ENCODE results near the gene COL6A3.
"Not testable (repeated sequence)": the region's sequence is repeated elsewhere in the genome, so short reads cannot be mapped to it uniquely, and the experiment has no call there.

Gene COL6A3

GRCh38 chr2:237383991-237384671 is 29.8 kb downstream of the COL6A3 start:
- DNase-seq (ENCODE audit: low read depth) = no peak

GRCh38 chr2:237380768-237381167 is 33.2 kb downstream of the COL6A3 start:
- no peak for DNase-seq (ENCODE audit: low read depth)

GRCh38 chr2:237379636-237380035 is 34.3 kb downstream of the COL6A3 start:
- no peak for DNase-seq (ENCODE audit: low read depth)

- no peak for DNase-seq (ENCODE audit: low read depth)
These were observed 35.3 kb downstream of the COL6A3 start for GRCh38 chr2:237378650-237379049.

- no peak for DNase-seq (ENCODE audit: low read depth)
These were observed 39.5 kb downstream of the COL6A3 start for GRCh38 chr2:237374284-237375060.

GRCh38 chr2:237371856-237372255 is 42.1 kb downstream of the COL6A3 start:
- no peak for DNase-seq (ENCODE audit: low read depth)

GRCh38 chr2:237365671-237366070 is 48.3 kb downstream of the COL6A3 start:
- no peak for DNase-seq (ENCODE audit: low read depth)

- no peak for DNase-seq (ENCODE audit: low read depth)
These were observed 49.3 kb downstream of the COL6A3 start for GRCh38 chr2:237364655-237365054.

GRCh38 chr2:237361194-237362004 is 52.6 kb downstream of the COL6A3 start:
- DNase-seq (ENCODE audit: low read depth) = no peak

GRCh38 chr2:237359894-237360780 is 53.8 kb downstream of the COL6A3 start:
- no peak for DNase-seq (ENCODE audit: low read depth)

- DNase-seq (ENCODE audit: low read depth) = no peak
These were observed 54.5 kb downstream of the COL6A3 start for GRCh38 chr2:237359518-237359840.

GRCh38 chr2:237358721-237359517 is 55.0 kb downstream of the COL6A3 start:
- DNase-seq (ENCODE audit: low read depth) = no peak

- no peak for DNase-seq (ENCODE audit: low read depth)
These were observed 58.3 kb downstream of the COL6A3 start for GRCh38 chr2:237355701-237356100.

GRCh38 chr2:237354892-237355291 is 59.1 kb downstream of the COL6A3 start:
- no peak for DNase-seq (ENCODE audit: low read depth)

GRCh38 chr2:237354172-237354571 is 59.8 kb downstream of the COL6A3 start:
- not testable (repeated sequence) for DNase-seq (ENCODE audit: low read depth)

GRCh38 chr2:237353215-237353614 is 60.7 kb downstream of the COL6A3 start:
- no peak for DNase-seq (ENCODE audit: low read depth)

- DNase-seq (ENCODE audit: low read depth) = no peak
These were observed 61.6 kb downstream of the COL6A3 start for GRCh38 chr2:237352279-237352845.

GRCh38 chr2:237351796-237352195 is 62.2 kb downstream of the COL6A3 start:
- no peak for DNase-seq (ENCODE audit: low read depth)

GRCh38 chr2:237351046-237351445 is 62.9 kb downstream of the COL6A3 start:
- DNase-seq (ENCODE audit: low read depth) = no peak

GRCh38 chr2:237350597-237350996 is 63.4 kb downstream of the COL6A3 start:
- DNase-seq (ENCODE audit: low read depth) = no peak

GRCh38 chr2:237350070-237350469 is 63.9 kb downstream of the COL6A3 start:
- no peak for DNase-seq (ENCODE audit: low read depth)

Measured in stimulated activated CD8-positive, alpha-beta memory T cell treated with anti-CD3 and anti-CD28 coated beads, Interleukin-15, amount 100 ng/mL, for 24 hours (primary cell).